Activated CD4-positive, CD25-positive, alpha-beta regulatory T cell treated with anti-CD3 and anti-CD28 coated beads, Interleukin-2, amount 50 U/mL, for 16 hours (primary cell): ENCODE data around the gene MYO1D.
"Not testable (repeated sequence)": the region's sequence is repeated elsewhere in the genome, so short reads cannot be mapped to it uniquely, and the experiment has no call there.

Experiments
- DNase-seq: peaks from one replicate; pipeline ENCODE4 v3.0.0-alpha.2; 2020; ENCODE audit warnings: low read depth, low spot score

The MYO1D gene

GRCh38 chr17:32536736-32537643 lies 339.9 kb downstream of the MYO1D start:
- no peak for DNase-seq

GRCh38 chr17:32533296-32533695 lies 343.6 kb downstream of the MYO1D start:
- DNase-seq = no peak

DNA sequence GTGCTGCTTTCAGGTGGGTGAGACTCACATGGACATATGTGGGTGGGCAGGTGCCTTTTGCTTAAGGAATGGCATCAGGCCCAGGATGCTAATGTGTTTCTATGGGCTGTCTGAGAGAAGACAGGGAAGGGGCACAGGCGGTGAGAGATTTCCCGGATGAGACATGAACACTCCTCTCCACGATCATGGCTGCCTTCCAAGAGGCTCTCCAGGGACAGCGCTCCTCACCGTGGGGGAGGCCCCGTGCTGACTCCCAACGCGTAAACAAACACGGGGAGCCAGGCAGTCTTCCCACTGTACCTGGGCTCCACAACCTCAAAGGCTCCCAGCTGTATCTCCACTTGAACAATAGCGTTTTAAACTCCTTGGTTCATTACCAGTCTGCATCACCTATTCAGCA lies 347.3 kb downstream of the MYO1D start:
- no peak for DNase-seq

DNA sequence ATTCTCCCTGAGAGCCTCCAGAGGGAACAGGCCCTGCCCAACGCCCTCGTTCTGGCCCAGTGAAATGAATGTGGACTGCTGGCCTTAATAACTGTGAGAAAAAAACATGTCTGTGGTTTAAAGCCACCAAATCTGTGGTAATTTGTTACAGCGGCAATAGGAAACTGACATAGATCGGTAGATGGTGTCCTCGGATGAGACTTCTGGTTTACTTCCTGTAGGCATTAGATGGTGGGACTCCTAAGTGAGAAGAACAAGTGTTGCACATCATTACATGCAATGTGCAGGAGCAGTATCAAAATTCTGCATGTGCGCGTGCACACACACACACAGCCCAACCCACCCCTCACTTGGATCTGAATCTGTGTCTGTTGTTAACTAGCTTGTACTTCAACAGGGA lies 348.1 kb downstream of the MYO1D start:
- DNase-seq = no peak

DNA sequence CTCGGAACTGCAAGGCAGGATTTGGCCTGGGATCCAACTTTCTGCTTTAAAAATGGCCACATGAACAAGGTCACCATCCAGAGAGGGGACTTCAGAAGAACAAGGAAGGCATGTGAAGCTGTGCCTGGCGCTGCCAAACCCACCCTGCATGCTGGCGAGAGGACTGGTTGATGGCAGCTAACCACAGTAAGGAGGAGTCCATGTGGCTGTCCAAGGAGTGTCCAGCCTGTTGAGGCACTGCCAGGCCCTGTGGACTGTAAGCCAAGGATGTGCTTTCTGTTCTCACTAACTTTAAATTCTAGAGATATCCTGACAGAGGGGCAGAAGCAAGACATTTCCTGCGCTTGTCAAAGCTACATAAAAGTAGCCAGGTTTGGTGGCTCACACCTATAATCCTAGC lies 349.8 kb downstream of the MYO1D start:
- DNase-seq = no peak

DNA sequence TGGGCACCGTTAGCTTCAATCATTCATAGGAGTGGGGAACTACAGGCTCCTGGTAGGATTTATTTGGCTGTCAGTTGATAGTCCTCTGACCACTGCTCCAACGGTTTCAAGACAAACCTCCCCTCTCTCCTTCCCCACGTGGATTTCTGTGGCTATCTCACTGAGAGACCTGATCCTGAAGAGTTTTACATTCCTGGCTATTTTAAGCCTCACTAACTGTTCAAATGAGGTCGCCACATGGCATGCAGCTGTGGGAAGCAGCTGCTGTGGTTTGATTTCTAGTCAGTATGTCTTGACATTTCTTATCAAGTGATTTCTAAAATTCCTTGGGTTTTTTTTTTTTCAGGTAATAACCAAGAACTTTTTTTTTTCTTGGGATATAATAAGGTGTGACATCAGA lies 351.8 kb downstream of the MYO1D start:
- no peak for DNase-seq

GRCh38 chr17:32524553-32524880 lies 352.4 kb downstream of the MYO1D start:
- DNase-seq = not testable (repeated sequence)

GRCh38 chr17:32523827-32524552 lies 352.9 kb downstream of the MYO1D start:
- no peak for DNase-seq

DNA sequence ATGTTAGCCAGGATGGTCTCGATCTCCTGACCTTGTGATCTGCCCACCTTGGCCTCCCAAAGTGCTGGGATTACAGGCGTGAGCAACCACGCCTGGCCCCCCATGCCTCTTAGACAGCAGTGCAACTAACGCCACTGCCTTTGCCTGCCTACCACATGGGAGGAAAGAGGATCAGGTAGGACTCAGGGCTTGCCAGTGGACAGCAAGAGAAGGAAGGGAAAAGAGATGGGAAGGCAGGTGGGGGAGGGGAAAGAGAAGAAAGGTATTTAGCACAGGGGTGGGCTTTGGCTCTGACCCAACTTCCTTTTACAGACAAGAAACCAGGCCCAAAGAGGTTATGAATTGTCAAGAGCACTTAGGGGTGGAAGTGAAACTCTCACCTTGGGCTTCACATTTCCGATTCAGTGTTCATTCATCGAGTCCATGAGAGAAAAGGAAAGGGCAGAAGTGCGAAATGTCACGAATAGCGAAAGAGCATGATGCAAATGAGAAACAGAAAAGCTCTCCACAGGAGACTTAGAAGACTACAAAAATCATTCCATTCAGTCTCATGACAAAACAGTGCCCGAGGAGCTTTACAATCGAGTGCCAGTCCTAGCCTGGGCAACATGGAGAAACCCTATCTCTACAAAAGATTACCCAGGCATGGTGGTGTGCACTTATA lies 353.8 kb downstream of the MYO1D start:
- DNase-seq = no peak

DNA sequence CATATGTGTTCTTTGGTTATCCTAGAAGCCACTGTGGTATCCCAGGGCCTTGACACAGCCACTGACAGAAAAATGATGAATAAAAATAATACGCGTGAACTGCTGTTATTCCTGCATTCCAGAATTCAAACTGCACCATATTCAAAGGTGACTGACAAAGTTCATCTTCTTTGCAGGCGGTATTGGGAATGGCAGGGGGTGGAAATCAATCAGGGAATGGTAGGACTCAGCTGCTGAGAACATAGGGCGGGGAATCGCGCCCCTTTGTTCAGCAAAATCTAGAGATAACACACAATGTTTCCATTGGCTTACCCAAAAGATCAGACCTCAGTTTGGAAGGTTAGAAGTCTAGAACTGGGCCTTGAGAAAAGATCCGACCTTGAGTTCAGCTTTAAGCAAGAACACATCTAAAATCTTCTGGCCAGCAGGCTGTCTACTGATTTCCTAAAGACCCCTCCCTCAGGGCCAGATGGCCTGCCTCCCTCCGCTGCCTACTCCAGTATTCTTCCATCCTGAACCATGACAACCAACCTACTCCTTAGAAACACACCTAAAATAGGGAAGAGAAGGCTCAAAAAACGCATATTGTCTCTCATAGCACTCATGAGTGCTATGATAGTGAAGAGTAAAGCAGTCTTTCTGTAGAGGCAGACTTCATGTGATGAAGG lies 356.1 kb downstream of the MYO1D start:
- no peak for DNase-seq

DNA sequence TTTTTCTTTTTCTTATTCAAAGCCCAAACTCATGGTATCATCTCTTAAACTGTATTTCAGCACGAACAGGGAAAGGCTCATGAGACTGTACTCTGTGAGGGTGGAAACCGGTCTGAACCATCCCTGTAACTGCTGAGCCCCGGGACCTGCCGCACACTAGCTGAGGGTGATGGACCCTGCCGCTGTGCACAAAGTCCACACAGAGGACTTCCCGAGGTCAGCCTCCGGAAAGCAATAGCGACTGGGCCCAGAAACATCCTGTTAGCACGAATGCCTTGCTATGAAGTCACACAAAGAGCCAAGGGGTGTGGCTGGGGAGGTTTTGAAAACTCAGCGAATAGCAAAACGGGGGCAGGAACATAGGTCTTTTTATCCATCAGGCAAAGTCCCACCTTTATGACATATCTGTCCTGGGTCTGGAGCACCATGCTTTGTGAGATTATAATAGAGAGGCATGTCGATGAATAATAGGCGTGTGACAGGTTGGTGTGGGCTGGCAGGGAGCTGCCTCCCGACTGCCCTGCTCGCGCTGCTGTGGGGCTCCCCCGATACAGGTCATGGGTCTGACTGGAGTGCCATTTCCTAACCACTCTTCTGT lies 356.7 kb downstream of the MYO1D start:
- DNase-seq = no peak

- no peak for DNase-seq
Observed at GRCh38 chr17:32519228-32520103, 357.5 kb downstream of the MYO1D start.

- no peak for DNase-seq
Observed at GRCh38 chr17:32518646-32519227, 358.2 kb downstream of the MYO1D start.

DNA sequence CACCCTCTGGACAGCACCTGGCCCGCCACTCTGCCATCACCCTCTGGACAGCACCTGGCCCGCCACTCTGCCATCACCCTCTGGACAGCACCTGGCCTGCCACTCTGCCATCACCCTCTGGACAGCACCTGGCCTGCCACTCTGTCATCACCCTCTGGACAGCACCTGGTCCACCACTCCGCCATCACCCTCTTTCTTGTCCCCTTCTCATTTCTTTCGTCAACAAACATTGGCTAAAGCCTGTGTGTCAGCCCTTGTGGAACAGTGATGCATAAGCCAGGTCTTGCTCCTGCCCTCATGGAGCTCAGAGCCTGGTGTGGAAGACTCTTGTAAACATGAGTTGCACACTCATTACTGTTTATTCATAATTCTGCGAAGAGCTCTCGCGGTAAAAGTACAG lies 358.9 kb downstream of the MYO1D start:
- no peak for DNase-seq

DNA sequence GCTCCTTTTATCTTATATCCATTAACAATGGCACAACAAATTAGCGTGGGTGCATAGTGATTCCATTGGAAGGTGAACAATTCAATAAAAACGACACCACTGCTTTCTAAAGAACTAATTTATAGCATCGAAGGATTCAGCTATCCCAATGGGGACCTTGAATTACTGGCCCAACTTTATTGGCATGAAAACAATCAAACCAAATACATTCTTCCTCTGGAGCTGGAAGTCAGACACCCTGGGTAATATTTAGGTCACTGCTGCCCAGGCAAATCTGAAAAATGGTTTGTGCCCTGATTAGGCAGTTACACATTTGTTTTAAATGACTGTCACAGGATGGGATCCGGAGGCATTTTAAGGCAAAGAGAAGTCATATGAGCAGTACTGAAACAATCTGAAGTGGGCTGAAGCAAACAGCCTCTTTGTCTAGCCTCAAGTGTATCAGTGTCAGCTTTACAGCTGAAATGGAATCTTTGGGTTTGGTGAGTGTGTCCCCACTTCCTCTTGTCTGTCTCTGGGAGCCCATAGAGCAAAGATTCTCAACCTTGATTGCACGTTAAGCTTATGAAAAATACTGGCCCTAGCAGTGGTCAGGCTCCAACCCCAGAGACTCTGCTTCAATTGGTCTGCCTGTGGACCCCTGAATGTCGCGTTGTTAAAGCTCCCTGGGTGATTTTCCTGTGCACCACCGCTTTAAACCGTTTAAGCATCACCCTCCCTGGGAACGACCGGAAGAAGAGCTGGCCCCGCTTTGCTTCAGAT lies 359.8 kb downstream of the MYO1D start:
- no peak for DNase-seq

GRCh38 chr17:32516450-32516849 lies 360.5 kb downstream of the MYO1D start:
- no peak for DNase-seq

DNA sequence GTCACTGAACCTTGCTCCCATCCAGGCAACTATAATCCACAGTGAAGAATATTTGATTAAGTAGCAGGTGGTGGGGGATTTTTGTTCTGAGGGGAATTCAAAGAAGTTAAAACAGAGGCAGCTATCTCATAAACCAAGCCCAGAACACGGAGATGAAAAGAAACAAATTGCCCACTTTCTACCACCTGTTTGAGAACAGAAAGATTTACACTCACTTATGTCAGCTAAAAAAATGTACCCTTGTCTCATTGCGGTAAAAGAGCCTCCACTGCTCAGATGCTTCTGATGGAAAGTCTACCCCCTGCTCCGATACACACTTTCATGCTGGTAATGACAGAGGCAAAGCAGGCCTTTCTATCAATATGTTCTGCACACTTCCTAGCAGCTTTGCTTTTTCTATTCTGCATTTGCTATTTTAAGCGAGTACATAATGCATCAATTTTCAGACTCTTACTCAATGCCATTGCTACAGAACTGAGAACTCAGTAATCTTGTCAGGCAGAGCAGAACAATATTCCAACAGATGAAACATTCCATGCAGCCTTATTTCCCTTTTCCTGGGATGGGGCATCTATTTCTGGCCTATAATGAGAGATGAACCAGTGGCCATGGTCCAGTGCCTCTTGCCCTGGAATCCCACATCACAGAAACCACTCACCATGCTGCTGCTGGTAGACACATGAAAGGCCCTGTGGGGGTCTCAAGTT lies 361.1 kb downstream of the MYO1D start:
- DNase-seq = no peak

GRCh38 chr17:32514606-32515005 lies 362.3 kb downstream of the MYO1D start:
- no peak for DNase-seq

DNA sequence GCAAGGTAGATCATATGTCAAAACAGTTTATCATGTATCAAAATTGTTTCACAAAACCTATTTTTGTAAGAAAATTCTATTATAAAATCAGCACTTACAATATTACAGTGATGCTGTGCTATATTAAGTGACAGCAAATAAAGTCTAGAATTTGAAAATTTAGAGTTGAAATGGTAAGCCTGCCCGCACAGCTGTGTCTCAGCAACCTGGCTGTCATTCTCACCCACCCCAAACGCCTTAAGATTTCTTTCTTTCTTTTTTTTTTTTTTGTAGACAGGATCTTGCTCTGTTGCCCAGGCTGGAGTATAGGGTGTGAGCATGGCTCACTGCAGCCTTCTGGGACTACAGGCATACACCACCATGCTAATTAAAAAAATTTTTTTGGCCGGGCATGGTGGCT lies 363.3 kb downstream of the MYO1D start:
- no peak for DNase-seq
